CD14-positive monocyte (primary cell): Measurements from ENCODE around the gene KIF2A. TPM values are rescaled to one million over a fixed set of nuclear protein-coding genes. Genes with fewer than 3 reads are reported as not detected.
A peak's percentile ranks its signal among the peaks of the same experiment; 100 is the strongest.

Source experiments
- DNase-seq, 3 donors: peaks; one replicate each; pipeline ENCODE4 v3.0.0-alpha.2; 2011 to 2022
- H2AFZ ChIP-seq: 2 replicates; pipeline ENCODE4 v1.6.0; 2012; ENCODE audit warnings: mild to moderate bottlenecking, low read depth, low read length, inconsistent platforms; ENCODE audit not compliant: insufficient read depth, poor library complexity, severe bottlenecking
- H3K27ac ChIP-seq, 2 donors: 1 replicate in 1 of 2; 2 replicates in 1 of 2; pipeline ENCODE4 v1.5.1; 2012 to 2013; ENCODE audit warnings: low read length in 2 of 2, control low read depth in 1 of 2, inconsistent platforms in 1 of 2, low read depth in 1 of 2, mild to moderate bottlenecking in 1 of 2
- H3K27me3 ChIP-seq, 2 donors: one replicate each; pipeline versions ENCODE4 v1.6.0 to v1.6.1; 2011 to 2013; ENCODE audit warnings: low read length in 2 of 2; ENCODE audit not compliant: control insufficient read depth in 2 of 2, insufficient read depth in 2 of 2
- H3K36me3 ChIP-seq, 2 donors: replicated peaks in 1 of 2; 1 replicate in 1 of 2; 2 replicates in 1 of 2; pipeline versions ENCODE4 v1.5.1 to v1.6.1; 2012 to 2013; ENCODE audit warnings: low read length in 2 of 2, control low read depth in 1 of 2, inconsistent platforms in 1 of 2, mild to moderate bottlenecking in 1 of 2; ENCODE audit not compliant: insufficient read depth in 2 of 2, control insufficient read depth in 1 of 2
- H3K4me1 ChIP-seq, 2 donors: 1 replicate in 1 of 2; 2 replicates in 1 of 2; pipeline versions ENCODE4 v1.5.1 to v1.6.1; 2012 to 2013; ENCODE audit warnings: low read length in 2 of 2, control low read depth in 1 of 2, inconsistent platforms in 1 of 2, mild to moderate bottlenecking in 1 of 2, moderate library complexity in 1 of 2; ENCODE audit not compliant: insufficient read depth in 2 of 2, control insufficient read depth in 1 of 2
- H3K4me2 ChIP-seq: replicated peaks from 2 replicates; pipeline ENCODE3; 2012; ENCODE audit warnings: low read length, moderate library complexity, mild to moderate bottlenecking; ENCODE audit not compliant: poor library complexity, severe bottlenecking; ENCODE audit errors: extremely low read depth
- H3K4me3 ChIP-seq, 3 experiments: fragments of 200-600 bp in 1 of 3; sonication (generic) in 1 of 3; replicated peaks in 1 of 3; 1 replicate in 2 of 3; 2 replicates in 1 of 3; pipeline ENCODE4 v1.5.1; 2011 to 2013; ENCODE audit warnings: low read length in 3 of 3, mild to moderate bottlenecking in 3 of 3, control low read depth in 2 of 3, low read depth in 2 of 3, inconsistent platforms in 1 of 3, moderate library complexity in 1 of 3
- H3K79me2 ChIP-seq: 2 replicates; pipeline ENCODE4 v1.6.0; 2012; ENCODE audit warnings: mild to moderate bottlenecking, control low read depth, inconsistent platforms, low read length, moderate library complexity; ENCODE audit not compliant: insufficient read depth
- H3K9ac ChIP-seq: 2 replicates; pipeline ENCODE4 v1.6.0; 2017; ENCODE audit warnings: low read length, mild to moderate bottlenecking; ENCODE audit not compliant: insufficient read depth, poor library complexity, severe bottlenecking
- H3K9me3 ChIP-seq, 2 donors: replicated peaks in 1 of 2; 1 replicate in 1 of 2; 2 replicates in 1 of 2; pipeline versions ENCODE4 v1.5.1 to v1.6.1; 2012 to 2013; ENCODE audit warnings: low read length in 2 of 2, control low read depth in 1 of 2; ENCODE audit not compliant: control insufficient read depth in 1 of 2, insufficient read depth in 1 of 2
- H4K20me1 ChIP-seq: 2 replicates; pipeline ENCODE4 v1.6.0; 2012; ENCODE audit warnings: mild to moderate bottlenecking, low read length, control low read depth, moderate library complexity; ENCODE audit not compliant: insufficient read depth
- H3K27ac Mint-ChIP-seq, 7 donors: one replicate each; pipeline ENCODE4 v1.8.0; 2020; ENCODE audit warnings: mild to moderate bottlenecking in 7 of 7, mixed read lengths in 7 of 7, moderate library complexity in 6 of 7, inconsistent platforms in 2 of 7
- H3K27me3 Mint-ChIP-seq, 3 donors: one replicate each; pipeline ENCODE4 v1.8.0; 2021 to 2022; ENCODE audit warnings: low read depth in 3 of 3, mild to moderate bottlenecking in 3 of 3, mixed read lengths in 3 of 3, moderate library complexity in 3 of 3, inconsistent platforms in 1 of 3
- H3K36me3 Mint-ChIP-seq, 2 donors: one replicate each; pipeline ENCODE4 v1.8.0; 2020; ENCODE audit warnings: mixed read lengths in 2 of 2, inconsistent platforms in 1 of 2, mild to moderate bottlenecking in 1 of 2
- H3K4me1 Mint-ChIP-seq: one replicate; pipeline ENCODE4 v1.8.0; 2020; ENCODE audit warnings: mild to moderate bottlenecking, mixed read lengths
- H3K4me3 Mint-ChIP-seq, 2 donors: one replicate each; pipeline ENCODE4 v1.8.0; 2020; ENCODE audit warnings: mild to moderate bottlenecking in 2 of 2, mixed read lengths in 2 of 2, moderate library complexity in 1 of 2
- H3K9me3 Mint-ChIP-seq, 7 donors: one replicate each; pipeline ENCODE4 v1.8.0; 2020 to 2022; ENCODE audit warnings: mixed read lengths in 7 of 7, mild to moderate bottlenecking in 6 of 7, moderate library complexity in 6 of 7, inconsistent platforms in 2 of 7
- WGBS: methylation state at CpG from one replicate; pipeline ENCODE4 v1.1.5; 2013; ENCODE audit warnings: missing lambda C conversion rate; ENCODE audit not compliant: insufficient coverage; 5-methylcytosine and 5-hydroxymethylcytosine counted together
- intact Hi-C, 2 donors: fragments of 100-400 bp; cut with micrococcal nuclease; formaldehyde crosslinking; loops; one replicate each; pipeline versions ENCODE4 v1.15.0 to v1.15.1; 2023
- polyA plus RNA-seq, 3 donors: library from polyadenylated mRNA; depleted of rRNA in 1 of 3; unstranded in 2 of 3; stranded (reverse) in 1 of 3; fragments of 300-500 nt in 2 of 3; fragments of >200 nt in 1 of 3; fragmentation: Illumina TruSeq in 2 of 3; gene quantifications; 1 replicate in 2 of 3; 2 replicates in 1 of 3; pipeline ENCODE4 v1.2.3, GENCODE V29; 2012 to 2021
- TF ChIP-seq, protein P1 (sequence below): fragments of 200-600 bp; IDR thresholded peaks from one replicate; pipeline ENCODE4 v1.8.0; 2022; ENCODE audit warnings: antibody characterized with exemption, mild to moderate bottlenecking

Gene KIF2A
- polyA plus RNA-seq, 3 donors, result 9.7 to 24.6 (median 21.7) TPM

DNA sequence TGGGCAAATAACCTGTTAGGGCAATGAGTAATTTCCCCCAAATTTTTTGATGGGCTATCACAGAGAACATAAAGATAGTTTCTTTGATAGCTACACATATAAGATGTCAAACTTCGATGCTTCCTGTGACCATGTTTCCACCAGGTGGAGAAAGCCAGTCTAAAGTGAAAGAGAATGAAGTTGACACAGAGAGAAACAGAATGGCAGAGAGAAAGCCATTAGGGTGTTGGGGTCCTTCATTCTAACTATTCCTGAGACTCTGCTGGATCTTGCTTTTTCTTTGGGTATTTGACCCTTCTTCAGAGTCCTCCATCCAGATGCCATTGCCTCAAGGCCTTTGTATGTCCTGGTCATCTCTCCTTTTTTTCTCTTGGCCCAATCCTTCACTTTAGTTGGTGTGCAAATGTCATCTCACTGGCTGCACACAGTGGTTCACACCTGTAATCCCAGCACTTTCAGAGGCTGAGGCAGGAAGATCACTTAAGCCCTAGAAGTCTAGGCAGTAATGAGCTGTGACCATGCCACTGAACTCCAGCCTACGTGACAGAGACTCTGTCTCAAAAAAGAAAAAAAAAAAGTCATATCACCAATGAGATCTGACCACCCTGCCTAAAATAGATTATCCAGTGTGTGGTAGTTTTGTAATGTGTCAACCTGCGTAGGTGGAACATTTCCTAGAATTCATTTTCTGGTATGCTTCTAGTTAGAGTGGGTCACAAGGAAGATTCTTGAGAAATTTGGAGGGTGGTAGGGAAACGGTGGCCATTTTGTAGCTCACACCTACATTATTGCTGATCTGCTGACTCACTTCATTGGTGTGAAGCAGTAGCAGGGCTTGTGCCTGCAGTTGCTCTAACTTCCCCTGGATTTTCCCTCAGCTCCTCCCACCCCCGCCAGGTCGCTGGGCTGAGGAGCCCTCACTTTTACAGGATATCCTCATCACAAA is 20.8 kb upstream of the KIF2A start:
- H3K27ac Mint-ChIP-seq, result no peak overlapping the region
- no peaks in the 10 kb centered on the region for H3K36me3 Mint-ChIP-seq
- intact Hi-C loops, result no loop called here
- WGBS, result no CpG with 5 or more reads among the region's 6 CpGs
- no peak overlapping the region for H3K4me3 Mint-ChIP-seq
- DNase-seq, result no peak
- peaks cover 0 to 4% (median 2%) of the 10 kb centered on the region in 3 donors for H3K27me3 Mint-ChIP-seq
- H3K79me2 ChIP-seq, result no peaks in the 10 kb centered on the region
- H3K9me3 Mint-ChIP-seq, result peaks cover 0 to 3% (median 0%) of the 10 kb centered on the region in 7 donors
- H3K27me3 ChIP-seq, result no peaks in the 10 kb centered on the region
- no peaks in the 10 kb centered on the region for H3K9me3 ChIP-seq
- H2AFZ ChIP-seq, result no peak overlapping the region
- H4K20me1 ChIP-seq, result no peaks in the 10 kb centered on the region
- no peaks in the 10 kb centered on the region for H3K4me1 ChIP-seq
- H3K27ac ChIP-seq, result no peak overlapping the region
- TF ChIP-seq, protein P1, sequence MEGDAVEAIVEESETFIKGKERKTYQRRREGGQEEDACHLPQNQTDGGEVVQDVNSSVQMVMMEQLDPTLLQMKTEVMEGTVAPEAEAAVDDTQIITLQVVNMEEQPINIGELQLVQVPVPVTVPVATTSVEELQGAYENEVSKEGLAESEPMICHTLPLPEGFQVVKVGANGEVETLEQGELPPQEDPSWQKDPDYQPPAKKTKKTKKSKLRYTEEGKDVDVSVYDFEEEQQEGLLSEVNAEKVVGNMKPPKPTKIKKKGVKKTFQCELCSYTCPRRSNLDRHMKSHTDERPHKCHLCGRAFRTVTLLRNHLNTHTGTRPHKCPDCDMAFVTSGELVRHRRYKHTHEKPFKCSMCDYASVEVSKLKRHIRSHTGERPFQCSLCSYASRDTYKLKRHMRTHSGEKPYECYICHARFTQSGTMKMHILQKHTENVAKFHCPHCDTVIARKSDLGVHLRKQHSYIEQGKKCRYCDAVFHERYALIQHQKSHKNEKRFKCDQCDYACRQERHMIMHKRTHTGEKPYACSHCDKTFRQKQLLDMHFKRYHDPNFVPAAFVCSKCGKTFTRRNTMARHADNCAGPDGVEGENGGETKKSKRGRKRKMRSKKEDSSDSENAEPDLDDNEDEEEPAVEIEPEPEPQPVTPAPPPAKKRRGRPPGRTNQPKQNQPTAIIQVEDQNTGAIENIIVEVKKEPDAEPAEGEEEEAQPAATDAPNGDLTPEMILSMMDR, result no peak
- no peak overlapping the region for H3K9ac ChIP-seq
- no peak overlapping the region for H3K4me3 ChIP-seq
- no peak overlapping the region for H3K4me2 ChIP-seq
- no peaks in the 10 kb centered on the region for H3K4me1 Mint-ChIP-seq
- H3K36me3 ChIP-seq, result no peaks in the 10 kb centered on the region

DNA sequence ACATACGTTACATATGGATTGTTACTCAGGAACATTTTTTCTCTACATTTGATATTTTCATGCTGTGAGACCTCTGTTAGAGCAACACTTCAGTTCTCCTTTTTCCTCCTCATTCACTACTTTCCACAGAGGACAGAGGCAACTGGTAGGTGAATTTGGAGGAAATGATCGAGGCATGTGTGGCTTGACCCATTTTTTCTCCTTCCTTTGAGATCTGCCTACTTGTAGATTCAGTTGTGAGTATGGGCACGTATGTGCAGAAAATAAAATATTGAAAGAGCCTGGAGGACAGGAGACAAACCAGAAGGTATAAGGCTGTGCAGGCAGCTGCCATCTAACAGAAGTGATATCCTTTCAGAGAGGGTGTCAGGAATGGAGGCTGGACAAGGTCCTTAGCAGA is 19.2 kb upstream of the KIF2A start:
- H4K20me1 ChIP-seq, result no peaks in the 10 kb centered on the region
- peak overlapping the region; percentile 11 for H2AFZ ChIP-seq
- Mint-ChIP-seq H3K9me3 (peaks cover 2 to 11% (median 2%) of the 10 kb centered on the region in 7 donors), H3K27ac (no peak overlapping the region), H3K4me1 (no peaks in the 10 kb centered on the region), H3K36me3 (no peaks in the 10 kb centered on the region), H3K4me3 (no peak overlapping the region), H3K27me3 (peaks cover 0 to under 1% (median 0%) of the 10 kb centered on the region in 3 donors)
- H3K4me3 ChIP-seq, result no peak overlapping the region
- no peaks in the 10 kb centered on the region for H3K79me2 ChIP-seq
- no peak overlapping the region for H3K27ac ChIP-seq
- TF ChIP-seq, protein P1, result no peak
- H3K4me2 ChIP-seq, result no peak overlapping the region
- intact Hi-C loops, result no loop called here
- no peaks in the 10 kb centered on the region for H3K27me3 ChIP-seq
- no peak overlapping the region for H3K9ac ChIP-seq
- H3K9me3 ChIP-seq, result no peaks in the 10 kb centered on the region
- H3K4me1 ChIP-seq, result no peaks in the 10 kb centered on the region
- H3K36me3 ChIP-seq, result no peaks in the 10 kb centered on the region
- WGBS, result 83% methylated on average over 1 of the region's 3 CpGs
- DNase-seq, result no peak
